Panc1 (cell line): Measurements from ENCODE around the gene SPRED2. TPM values are rescaled to one million over a fixed set of nuclear protein-coding genes. Genes with fewer than 3 reads are reported as not detected.

ENCODE experiments used
- ATAC-seq: fragments of 200-7000 bp; cut with Tn5 transposase; 2 replicates; pipeline ENCODE4 v1.9.1; 2020; ENCODE audit warnings: mild to moderate bottlenecking, moderate library complexity
- BruUV-seq: library from RNA; stranded (reverse); fragments of 400-500 nt; replicated peaks from 2 replicates; lab custom pipeline; 2021; lab: Mats Ljungman, UMichigan
- CTCF ChIA-PET: fragments of 300-600 bp; sonication (Branson Sonifier 250); formaldehyde crosslinking; loops from one replicate; lab custom pipeline; 2022; ENCODE audit warnings: antibody characterized with exemption; lab: Charles Lee
- POLR2A ChIA-PET: fragments of 300-600 bp; sonication (Branson Sonifier 250); formaldehyde crosslinking; loops from one replicate; lab custom pipeline; 2022; ENCODE audit warnings: antibody characterized with exemption; lab: Charles Lee
- DNase-seq: peaks from one replicate; pipeline ENCODE4 v3.0.0-alpha.2; 2010; ENCODE audit warnings: low read depth, low spot score
- H3K27ac ChIP-seq: 2 replicates; pipeline ENCODE4 v1.5.1; 2011; ENCODE audit warnings: mild to moderate bottlenecking, low read length, inconsistent platforms
- H3K27me3 ChIP-seq: fragments of 200-500 bp; sonication (Bioruptor generic); 2 replicates; pipeline ENCODE4 v1.6.0; 2014; ENCODE audit warnings: low read length, inconsistent platforms; ENCODE audit not compliant: control insufficient read depth, insufficient read depth
- H3K36me3 ChIP-seq: fragments of 200-500 bp; sonication (Bioruptor generic); 2 replicates; pipeline ENCODE4 v1.5.1; 2014; ENCODE audit warnings: inconsistent platforms, mild to moderate bottlenecking, low read length, moderate library complexity; ENCODE audit not compliant: control insufficient read depth, insufficient read depth
- H3K4me1 ChIP-seq: 2 replicates; pipeline ENCODE4 v1.5.1; 2011; ENCODE audit warnings: inconsistent platforms, mild to moderate bottlenecking, low read length, moderate library complexity; ENCODE audit not compliant: control insufficient read depth, insufficient read depth
- H3K4me3 ChIP-seq, 2 experiments: 2 replicates each; pipeline ENCODE4 v1.5.1; 2011 to 2012; ENCODE audit warnings: low read depth in 2 of 2, low read length in 2 of 2, mild to moderate bottlenecking in 2 of 2, inconsistent platforms in 1 of 2, moderate library complexity in 1 of 2
- H3K9me3 ChIP-seq: fragments of 200-500 bp; sonication (Bioruptor generic); 2 replicates; pipeline ENCODE4 v1.5.1; 2014; ENCODE audit warnings: low read depth, mild to moderate bottlenecking, inconsistent platforms, low read length, moderate library complexity; ENCODE audit not compliant: control insufficient read depth, insufficient read depth
- POLR2AphosphoS5 ChIP-seq: IDR thresholded peaks from 2 replicates; pipeline ENCODE4 v1.6.1; 2012; ENCODE audit warnings: mild to moderate bottlenecking, low read depth, low read length, moderate library complexity
- SIN3A ChIP-seq: IDR thresholded peaks from 2 replicates; pipeline ENCODE4 v1.6.1; 2012; ENCODE audit warnings: low read depth, mild to moderate bottlenecking, low read length, moderate library complexity, borderline replicate concordance; ENCODE audit not compliant: insufficient read depth
- TCF7L2 ChIP-seq: IDR thresholded peaks from 2 replicates; pipeline ENCODE4 v1.6.1; 2011; ENCODE audit warnings: mild to moderate bottlenecking, low read depth, low read length, inconsistent platforms
- in situ Hi-C: cut with HindIII; loops from 2 replicates; pipeline ENCODE4 v1.10.0; 2016; ENCODE audit warnings: low sequenced_read_pairs, low pct_unique_long_range_greater_than_20kb
- intact Hi-C: fragments of 100-400 bp; cut with micrococcal nuclease; formaldehyde crosslinking; loops from one replicate; pipeline ENCODE4 v1.10.0; 2022; ENCODE audit not compliant: unreplicated experiment
- total RNA-seq: library from RNA; stranded (reverse); gene quantifications from one replicate; pipeline ENCODE4 v1.2.1, GENCODE V29; 2021; ENCODE audit not compliant: unreplicated experiment
- TF ChIP-seq, protein P1 (sequence below), 2 experiments: IDR thresholded peaks; 2 replicates each; pipeline ENCODE4 v1.6.1; 2011 to 2012; ENCODE audit warnings: low read depth in 2 of 2, control low read depth in 1 of 2, low read length in 1 of 2, mild to moderate bottlenecking in 1 of 2, moderate library complexity in 1 of 2; ENCODE audit not compliant: insufficient read depth in 1 of 2
- TF ChIP-seq, protein P2 (sequence below): fragments of 450-650 bp; IDR thresholded peaks from 2 replicates; pipeline ENCODE4 v1.5.1; 2017; ENCODE audit warnings: mild to moderate bottlenecking

SPRED2 gene
- total RNA-seq, 1 experiment from 2014 or later = 60.1 TPM

DNA sequence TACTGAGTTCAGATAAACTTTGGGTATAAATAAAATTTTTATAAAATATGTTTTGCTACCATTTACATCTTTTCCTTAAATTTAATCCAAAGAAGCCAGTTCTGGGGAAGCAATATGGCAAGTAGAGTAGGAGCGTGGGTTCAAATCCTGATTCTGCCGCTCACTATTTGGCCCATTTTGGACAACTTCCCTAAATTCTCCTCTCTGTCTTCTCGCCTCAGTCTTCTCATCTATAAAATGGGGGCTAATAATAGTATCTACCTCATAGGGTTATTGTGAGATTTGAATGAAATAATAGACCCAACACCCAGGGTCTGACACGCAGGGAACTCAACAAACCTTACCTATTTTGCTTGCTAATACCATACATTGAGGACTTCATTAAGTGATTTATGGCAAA, 145.0 kb downstream of the SPRED2 start:
- DNase-seq (no peak), ATAC-seq (no peak)
- intact Hi-C loops = no loop called here
- Histone ChIP-seq H3K27me3 (no peaks in the 10 kb centered on the region), H3K4me3 (no peak overlapping the region), H3K4me1 (no peaks in the 10 kb centered on the region), H3K27ac (no peak overlapping the region), H3K9me3 (no peaks in the 10 kb centered on the region), H3K36me3 (no peaks in the 10 kb centered on the region; the same call in 1 of the 2 replicates)
- CTCF ChIA-PET = no interaction called here
- POLR2A ChIA-PET = no interaction called here
- BruUV-seq = no TSS peak
- no peak for TF ChIP-seq POLR2AphosphoS5
- no peak for TF ChIP-seq SIN3A
- TF ChIP-seq, protein P1, sequence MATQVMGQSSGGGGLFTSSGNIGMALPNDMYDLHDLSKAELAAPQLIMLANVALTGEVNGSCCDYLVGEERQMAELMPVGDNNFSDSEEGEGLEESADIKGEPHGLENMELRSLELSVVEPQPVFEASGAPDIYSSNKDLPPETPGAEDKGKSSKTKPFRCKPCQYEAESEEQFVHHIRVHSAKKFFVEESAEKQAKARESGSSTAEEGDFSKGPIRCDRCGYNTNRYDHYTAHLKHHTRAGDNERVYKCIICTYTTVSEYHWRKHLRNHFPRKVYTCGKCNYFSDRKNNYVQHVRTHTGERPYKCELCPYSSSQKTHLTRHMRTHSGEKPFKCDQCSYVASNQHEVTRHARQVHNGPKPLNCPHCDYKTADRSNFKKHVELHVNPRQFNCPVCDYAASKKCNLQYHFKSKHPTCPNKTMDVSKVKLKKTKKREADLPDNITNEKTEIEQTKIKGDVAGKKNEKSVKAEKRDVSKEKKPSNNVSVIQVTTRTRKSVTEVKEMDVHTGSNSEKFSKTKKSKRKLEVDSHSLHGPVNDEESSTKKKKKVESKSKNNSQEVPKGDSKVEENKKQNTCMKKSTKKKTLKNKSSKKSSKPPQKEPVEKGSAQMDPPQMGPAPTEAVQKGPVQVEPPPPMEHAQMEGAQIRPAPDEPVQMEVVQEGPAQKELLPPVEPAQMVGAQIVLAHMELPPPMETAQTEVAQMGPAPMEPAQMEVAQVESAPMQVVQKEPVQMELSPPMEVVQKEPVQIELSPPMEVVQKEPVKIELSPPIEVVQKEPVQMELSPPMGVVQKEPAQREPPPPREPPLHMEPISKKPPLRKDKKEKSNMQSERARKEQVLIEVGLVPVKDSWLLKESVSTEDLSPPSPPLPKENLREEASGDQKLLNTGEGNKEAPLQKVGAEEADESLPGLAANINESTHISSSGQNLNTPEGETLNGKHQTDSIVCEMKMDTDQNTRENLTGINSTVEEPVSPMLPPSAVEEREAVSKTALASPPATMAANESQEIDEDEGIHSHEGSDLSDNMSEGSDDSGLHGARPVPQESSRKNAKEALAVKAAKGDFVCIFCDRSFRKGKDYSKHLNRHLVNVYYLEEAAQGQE (IDR thresholded peaks at IDR 0.05; ENCODE audit: insufficient read depth in 1 of 2, low read depth in 2 of 2, low read length in 1 of 2) = no peak
- TF ChIP-seq, protein P2, sequence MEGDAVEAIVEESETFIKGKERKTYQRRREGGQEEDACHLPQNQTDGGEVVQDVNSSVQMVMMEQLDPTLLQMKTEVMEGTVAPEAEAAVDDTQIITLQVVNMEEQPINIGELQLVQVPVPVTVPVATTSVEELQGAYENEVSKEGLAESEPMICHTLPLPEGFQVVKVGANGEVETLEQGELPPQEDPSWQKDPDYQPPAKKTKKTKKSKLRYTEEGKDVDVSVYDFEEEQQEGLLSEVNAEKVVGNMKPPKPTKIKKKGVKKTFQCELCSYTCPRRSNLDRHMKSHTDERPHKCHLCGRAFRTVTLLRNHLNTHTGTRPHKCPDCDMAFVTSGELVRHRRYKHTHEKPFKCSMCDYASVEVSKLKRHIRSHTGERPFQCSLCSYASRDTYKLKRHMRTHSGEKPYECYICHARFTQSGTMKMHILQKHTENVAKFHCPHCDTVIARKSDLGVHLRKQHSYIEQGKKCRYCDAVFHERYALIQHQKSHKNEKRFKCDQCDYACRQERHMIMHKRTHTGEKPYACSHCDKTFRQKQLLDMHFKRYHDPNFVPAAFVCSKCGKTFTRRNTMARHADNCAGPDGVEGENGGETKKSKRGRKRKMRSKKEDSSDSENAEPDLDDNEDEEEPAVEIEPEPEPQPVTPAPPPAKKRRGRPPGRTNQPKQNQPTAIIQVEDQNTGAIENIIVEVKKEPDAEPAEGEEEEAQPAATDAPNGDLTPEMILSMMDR = no peak
- TF ChIP-seq TCF7L2 = no peak
- in situ Hi-C loops = no loop called here

DNA sequence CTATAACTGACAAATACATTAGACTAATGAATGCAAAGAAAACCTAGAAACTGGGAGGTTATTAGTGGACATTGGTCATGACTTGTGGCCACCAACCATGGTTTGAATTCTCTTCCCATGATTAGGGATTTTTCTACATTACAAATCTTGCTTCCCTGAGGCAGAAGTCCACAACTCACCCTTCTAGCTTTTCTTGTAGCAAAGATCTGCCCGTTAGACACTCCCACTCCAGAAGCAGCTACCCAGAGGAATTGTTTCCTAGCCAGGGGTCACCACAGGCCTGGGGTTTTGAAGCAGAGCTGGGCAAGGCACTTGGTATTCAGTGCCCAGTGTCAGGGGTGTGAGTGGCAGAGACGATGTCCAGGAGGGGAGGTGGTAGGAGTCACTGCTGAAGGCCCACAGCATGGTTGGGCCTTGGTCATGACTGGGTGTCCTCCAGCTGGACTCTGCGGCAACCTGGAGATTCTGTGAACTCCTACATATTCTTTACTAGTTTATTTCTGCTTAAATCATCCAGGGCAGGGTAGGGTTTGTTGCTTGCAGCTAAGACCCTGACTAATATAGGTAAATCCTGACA, 149.8 kb downstream of the SPRED2 start:
- Histone ChIP-seq H3K36me3 (no peaks in the 10 kb centered on the region; the same call in 1 of the 2 replicates), H3K27me3 (no peaks in the 10 kb centered on the region), H3K27ac (no peak overlapping the region), H3K4me3 (no peak overlapping the region), H3K9me3 (no peaks in the 10 kb centered on the region), H3K4me1 (peaks cover 5% of the 10 kb centered on the region; the same call in 1 of the 2 replicates)
- in situ Hi-C loops (no loop called here), intact Hi-C loops (no loop called here)
- TF ChIP-seq TCF7L2 = no peak
- TF ChIP-seq, protein P1 (IDR thresholded peaks at IDR 0.05; ENCODE audit: insufficient read depth in 1 of 2, low read depth in 2 of 2, low read length in 1 of 2) = no peak
- no peak for TF ChIP-seq POLR2AphosphoS5
- TF ChIP-seq, protein P2 = no peak
- TF ChIP-seq SIN3A = no peak
- DNase-seq (no peak), ATAC-seq (no peak)
- POLR2A ChIA-PET = no interaction called here
- CTCF ChIA-PET = interaction anchor here (0.6 to 1.1 kb wide), 2 partner anchors 144 to 261 kb away, joined by 3 to 6 read pairs; no protein-coding TSS in a partner anchor
- BruUV-seq = no TSS peak
